ENCODE data around the gene TLR5. TPM values are rescaled to one million over a fixed set of nuclear protein-coding genes. Genes with fewer than 3 reads are reported as not detected.

Gene TLR5
- total and polyA plus RNA-seq, 2 of the 4 experiments (the other 2 are of a cell fraction) = 0.09 to 0.18 TPM

GRCh38 chr1:223116950-223117349 is 26.1 kb downstream of the TLR5 start:
- Histone ChIP-seq H3K27ac (ENCODE audit: insufficient read depth, low read length) (no peak overlapping the region), H3K4me2 (ENCODE audit: low read depth, low read length) (no peak overlapping the region), H3K4me1 (ENCODE audit: control insufficient read depth, insufficient read depth, low read length) (no peaks in the 10 kb centered on the region), H3K56ac (ENCODE audit: extremely low read depth, insufficient read depth, low read length) (no peak overlapping the region), H2BK5ac (ENCODE audit: low read depth, low read length, poor library complexity, severe bottlenecking) (no peak overlapping the region), H3K23ac (ENCODE audit: low read depth, low read length) (no peak overlapping the region), H2BK15ac (ENCODE audit: low read depth, low read length) (no peak overlapping the region), H3K36me3 (ENCODE audit: control insufficient read depth, insufficient read depth, low read length) (no peaks in the 10 kb centered on the region), H4K5ac (ENCODE audit: low read depth, low read length) (no peak overlapping the region), H2AFZ (replicated peaks; ENCODE audit: low read length, poor library complexity) (no peak overlapping the region), H3K4ac (ENCODE audit: low read depth, low read length) (no peak overlapping the region), H3K9me3 (ENCODE audit: control insufficient read depth, insufficient read depth, low read length) (no peaks in the 10 kb centered on the region), H4K8ac (ENCODE audit: low read depth in 2 of 2, low read length in 2 of 2) (no peak overlapping the region), H2AK5ac (ENCODE audit: low read depth, low read length) (no peak overlapping the region), H4K20me1 (ENCODE audit: insufficient read depth, low read length) (no peaks in the 10 kb centered on the region), H3K79me1 (ENCODE audit: low read depth in 1 of 2, low read length in 2 of 2) (no peaks in the 10 kb centered on the region), H3K14ac (replicated peaks; ENCODE audit: low read depth, low read length) (no peak overlapping the region), H2AK9ac (replicated peaks; ENCODE audit: low read depth, low read length, poor library complexity) (no peak overlapping the region), H3K9ac (ENCODE audit: low read depth, low read length) (no peak overlapping the region), H3K18ac (ENCODE audit: low read depth, low read length) (no peak overlapping the region), H3K27me3 (ENCODE audit: control insufficient read depth, insufficient read depth, low read length) (peaks cover 13% of the 10 kb centered on the region), H2BK120ac (ENCODE audit: low read depth, low read length) (no peak overlapping the region), H2BK20ac (ENCODE audit: low read depth, low read length) (no peak overlapping the region), H3K9me1 (ENCODE audit: insufficient read depth, low read length) (no peaks in the 10 kb centered on the region), H4K91ac (ENCODE audit: insufficient read depth, low read depth, low read length) (no peak overlapping the region), H3K4me3 (ENCODE audit: insufficient read depth, low read depth, low read length) (no peak overlapping the region)
- intact Hi-C loops (cut with micrococcal nuclease) = no loop called here
- ATAC-seq (ENCODE audit: low read depth) = no peak
- no peak for DNase-seq
- dilution Hi-C loops (cut with HindIII; ENCODE audit: low sequenced_read_pairs, unreplicated experiment) = no loop called here
- ChIA-PET CTCF (no interaction called here), POLR2A (ENCODE audit: unreplicated experiment) (no interaction called here)
- no CpG with 5 or more reads among the region's 29 CpGs for WGBS, 2 experiments (ENCODE audit: extremely low coverage in 2 of 2, insufficient read length in 1 of 2)
- in situ Hi-C loops (cut with MboI; ENCODE audit: low sequenced_read_pairs) = no loop called here
- TF ChIP-seq POLR2A (IDR thresholded peaks at IDR 0.05; ENCODE audit: low read depth, low read length) (no peak), BHLHE40 (IDR thresholded peaks at IDR 0.05; ENCODE audit: low read depth, low read length) (no peak), NFE2L2 (IDR thresholded peaks at IDR 0.05; ENCODE audit: low read depth, low read length) (no peak), CHD1 (IDR thresholded peaks at IDR 0.05; ENCODE audit: low read depth, low read length) (no peak), MXI1 (IDR thresholded peaks at IDR 0.05; ENCODE audit: borderline replicate concordance, low read depth, low read length) (no peak), MAZ (IDR thresholded peaks at IDR 0.05; ENCODE audit: borderline replicate concordance, low read depth, low read length) (no peak), SMC3 (IDR thresholded peaks at IDR 0.05; ENCODE audit: low read depth, low read length) (no peak), MAFK (IDR thresholded peaks at IDR 0.05; ENCODE audit: low read depth, low read length) (no peak), RFX5 (IDR thresholded peaks at IDR 0.05; ENCODE audit: low read depth, low read length) (no peak), USF2 (IDR thresholded peaks at IDR 0.05; ENCODE audit: low read depth, low read length) (no peak), RAD21 (IDR thresholded peaks at IDR 0.05; ENCODE audit: low read length) (no peak), ELK1 (IDR thresholded peaks at IDR 0.05; ENCODE audit: borderline replicate concordance, low read depth, low read length) (no peak), FOS (IDR thresholded peaks at IDR 0.05; ENCODE audit: low read depth, low read length) (no peak), CTCF (conservative IDR thresholded peaks at IDR 0.05; ENCODE audit: low read depth, low read length) (no peak), RCOR1 (IDR thresholded peaks at IDR 0.05; ENCODE audit: insufficient replicate concordance, low read length) (no peak), CEBPB (IDR thresholded peaks at IDR 0.05; ENCODE audit: low read depth, low read length) (no peak)
- no TSS peak for BruUV-seq (replicated peaks)
